GM21619 (cell line): Measurements from ENCODE around the gene SDHAF2.

Experiments used
- ATAC-seq: cut with Tn5 transposase; IDR thresholded peaks from one replicate; pipeline ENCODE4 v1.9.1; 2021; ENCODE audit not compliant: unreplicated experiment

Gene SDHAF2

DNA sequence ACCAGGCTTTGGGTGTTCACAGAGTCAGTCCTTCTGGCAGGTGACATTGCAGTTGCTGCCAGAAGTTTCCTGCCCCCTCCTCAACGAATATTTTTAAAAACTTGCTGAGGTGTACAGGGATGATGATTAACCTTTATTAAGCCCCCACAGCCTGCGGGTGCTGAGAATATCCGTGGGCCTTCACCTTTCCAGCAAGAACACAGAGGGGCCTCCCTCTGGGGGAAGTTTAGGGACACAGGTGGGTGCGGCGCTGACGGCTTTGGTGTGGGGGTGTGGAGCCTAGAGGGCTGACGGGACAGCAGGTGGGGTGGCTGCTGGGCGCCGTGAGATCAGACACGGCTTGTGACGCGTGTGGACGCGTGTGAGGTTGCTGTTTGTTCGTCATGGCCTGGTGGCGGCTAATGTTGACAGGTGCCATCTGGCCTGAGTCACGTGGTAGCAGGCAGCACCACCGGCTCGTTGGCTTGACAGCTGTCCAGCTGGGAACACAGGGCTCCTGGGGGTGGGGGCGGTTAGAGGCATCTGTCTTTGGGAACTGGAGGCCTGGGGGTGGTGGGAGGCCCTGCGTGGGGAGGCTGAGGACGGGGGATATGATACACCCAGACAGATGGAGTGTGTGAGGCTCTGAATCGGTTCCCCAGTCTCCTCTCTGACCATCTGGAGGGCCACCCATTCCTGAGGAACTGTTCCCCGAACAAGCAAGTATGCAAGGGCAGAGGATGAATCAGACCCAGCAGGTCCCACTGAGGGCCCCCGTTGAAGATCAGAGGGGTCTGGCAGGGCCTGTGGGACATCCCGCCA lies 66.1 kb downstream of the SDHAF2 start:
- ATAC-seq: no peak
